CD14-positive monocyte (primary cell): ENCODE data around the gene MON1A. TPM values are rescaled to one million over a fixed set of nuclear protein-coding genes. Genes with fewer than 3 reads are reported as not detected.
A peak's percentile ranks its signal among the peaks of the same experiment; 100 is the strongest.

Source experiments
- DNase-seq, 3 donors: peaks; one replicate each; pipeline ENCODE4 v3.0.0-alpha.2; 2011 to 2022
- H2AFZ ChIP-seq: 2 replicates; pipeline ENCODE4 v1.6.0; 2012; ENCODE audit warnings: mild to moderate bottlenecking, low read depth, low read length, inconsistent platforms; ENCODE audit not compliant: insufficient read depth, poor library complexity, severe bottlenecking
- H3K27ac ChIP-seq, 2 donors: 1 replicate in 1 of 2; 2 replicates in 1 of 2; pipeline ENCODE4 v1.5.1; 2012 to 2013; ENCODE audit warnings: low read length in 2 of 2, control low read depth in 1 of 2, inconsistent platforms in 1 of 2, low read depth in 1 of 2, mild to moderate bottlenecking in 1 of 2
- H3K27me3 ChIP-seq, 2 donors: one replicate each; pipeline versions ENCODE4 v1.6.0 to v1.6.1; 2011 to 2013; ENCODE audit warnings: low read length in 2 of 2; ENCODE audit not compliant: control insufficient read depth in 2 of 2, insufficient read depth in 2 of 2
- H3K36me3 ChIP-seq, 2 donors: replicated peaks in 1 of 2; 1 replicate in 1 of 2; 2 replicates in 1 of 2; pipeline versions ENCODE4 v1.5.1 to v1.6.1; 2012 to 2013; ENCODE audit warnings: low read length in 2 of 2, control low read depth in 1 of 2, inconsistent platforms in 1 of 2, mild to moderate bottlenecking in 1 of 2; ENCODE audit not compliant: insufficient read depth in 2 of 2, control insufficient read depth in 1 of 2
- H3K4me1 ChIP-seq, 2 donors: 1 replicate in 1 of 2; 2 replicates in 1 of 2; pipeline versions ENCODE4 v1.5.1 to v1.6.1; 2012 to 2013; ENCODE audit warnings: low read length in 2 of 2, control low read depth in 1 of 2, inconsistent platforms in 1 of 2, mild to moderate bottlenecking in 1 of 2, moderate library complexity in 1 of 2; ENCODE audit not compliant: insufficient read depth in 2 of 2, control insufficient read depth in 1 of 2
- H3K4me2 ChIP-seq: replicated peaks from 2 replicates; pipeline ENCODE3; 2012; ENCODE audit warnings: low read length, moderate library complexity, mild to moderate bottlenecking; ENCODE audit not compliant: poor library complexity, severe bottlenecking; ENCODE audit errors: extremely low read depth
- H3K4me3 ChIP-seq, 3 experiments: fragments of 200-600 bp in 1 of 3; sonication (generic) in 1 of 3; replicated peaks in 1 of 3; 1 replicate in 2 of 3; 2 replicates in 1 of 3; pipeline ENCODE4 v1.5.1; 2011 to 2013; ENCODE audit warnings: low read length in 3 of 3, mild to moderate bottlenecking in 3 of 3, control low read depth in 2 of 3, low read depth in 2 of 3, inconsistent platforms in 1 of 3, moderate library complexity in 1 of 3
- H3K79me2 ChIP-seq: 2 replicates; pipeline ENCODE4 v1.6.0; 2012; ENCODE audit warnings: mild to moderate bottlenecking, control low read depth, inconsistent platforms, low read length, moderate library complexity; ENCODE audit not compliant: insufficient read depth
- H3K9ac ChIP-seq: 2 replicates; pipeline ENCODE4 v1.6.0; 2017; ENCODE audit warnings: low read length, mild to moderate bottlenecking; ENCODE audit not compliant: insufficient read depth, poor library complexity, severe bottlenecking
- H3K9me3 ChIP-seq, 2 donors: replicated peaks in 1 of 2; 1 replicate in 1 of 2; 2 replicates in 1 of 2; pipeline versions ENCODE4 v1.5.1 to v1.6.1; 2012 to 2013; ENCODE audit warnings: low read length in 2 of 2, control low read depth in 1 of 2; ENCODE audit not compliant: control insufficient read depth in 1 of 2, insufficient read depth in 1 of 2
- H4K20me1 ChIP-seq: 2 replicates; pipeline ENCODE4 v1.6.0; 2012; ENCODE audit warnings: mild to moderate bottlenecking, low read length, control low read depth, moderate library complexity; ENCODE audit not compliant: insufficient read depth
- H3K27ac Mint-ChIP-seq, 7 donors: one replicate each; pipeline ENCODE4 v1.8.0; 2020; ENCODE audit warnings: mild to moderate bottlenecking in 7 of 7, mixed read lengths in 7 of 7, moderate library complexity in 6 of 7, inconsistent platforms in 2 of 7
- H3K27me3 Mint-ChIP-seq, 3 donors: one replicate each; pipeline ENCODE4 v1.8.0; 2021 to 2022; ENCODE audit warnings: low read depth in 3 of 3, mild to moderate bottlenecking in 3 of 3, mixed read lengths in 3 of 3, moderate library complexity in 3 of 3, inconsistent platforms in 1 of 3
- H3K36me3 Mint-ChIP-seq, 2 donors: one replicate each; pipeline ENCODE4 v1.8.0; 2020; ENCODE audit warnings: mixed read lengths in 2 of 2, inconsistent platforms in 1 of 2, mild to moderate bottlenecking in 1 of 2
- H3K4me1 Mint-ChIP-seq: one replicate; pipeline ENCODE4 v1.8.0; 2020; ENCODE audit warnings: mild to moderate bottlenecking, mixed read lengths
- H3K4me3 Mint-ChIP-seq, 2 donors: one replicate each; pipeline ENCODE4 v1.8.0; 2020; ENCODE audit warnings: mild to moderate bottlenecking in 2 of 2, mixed read lengths in 2 of 2, moderate library complexity in 1 of 2
- H3K9me3 Mint-ChIP-seq, 7 donors: one replicate each; pipeline ENCODE4 v1.8.0; 2020 to 2022; ENCODE audit warnings: mixed read lengths in 7 of 7, mild to moderate bottlenecking in 6 of 7, moderate library complexity in 6 of 7, inconsistent platforms in 2 of 7
- CTCF ChIP-seq: fragments of 200-600 bp; IDR thresholded peaks from one replicate; pipeline ENCODE4 v1.8.0; 2022; ENCODE audit warnings: antibody characterized with exemption, mild to moderate bottlenecking
- WGBS: methylation state at CpG from one replicate; pipeline ENCODE4 v1.1.5; 2013; ENCODE audit warnings: missing lambda C conversion rate; ENCODE audit not compliant: insufficient coverage; 5-methylcytosine and 5-hydroxymethylcytosine counted together
- intact Hi-C, 2 donors: fragments of 100-400 bp; cut with micrococcal nuclease; formaldehyde crosslinking; loops; one replicate each; pipeline versions ENCODE4 v1.15.0 to v1.15.1; 2023
- polyA plus RNA-seq, 3 donors: library from polyadenylated mRNA; depleted of rRNA in 1 of 3; unstranded in 2 of 3; stranded (reverse) in 1 of 3; fragments of 300-500 nt in 2 of 3; fragments of >200 nt in 1 of 3; fragmentation: Illumina TruSeq in 2 of 3; gene quantifications; 1 replicate in 2 of 3; 2 replicates in 1 of 3; pipeline ENCODE4 v1.2.3, GENCODE V29; 2012 to 2021

MON1A gene
- polyA plus RNA-seq, 3 donors: 5.4 to 6.6 (median 6.1) TPM

- intact Hi-C loops: no loop called here
- H3K36me3 Mint-ChIP-seq: no peaks in the 10 kb centered on the region
- Histone ChIP-seq H3K4me3 (no peak overlapping the region), H3K27ac (no peak overlapping the region), H3K9me3 (no peaks in the 10 kb centered on the region), H4K20me1 (no peaks in the 10 kb centered on the region), H3K79me2 (no peaks in the 10 kb centered on the region), H3K4me1 (peaks cover 0 to 2% of the 10 kb centered on the region in 2 donors), H3K27me3 (no peaks in the 10 kb centered on the region), H3K4me2 (no peak overlapping the region), H2AFZ (no peak overlapping the region), H3K36me3 (no peaks in the 10 kb centered on the region), H3K9ac (no peak overlapping the region)
- peak overlapping the region in 1 of 7 donors; percentile 3 for H3K27ac Mint-ChIP-seq
- no peak for DNase-seq
- WGBS: 76% methylated on average over 3 of the region's 4 CpGs
- H3K4me3 Mint-ChIP-seq: no peak overlapping the region
- H3K4me1 Mint-ChIP-seq: peaks cover 7% of the 10 kb centered on the region
- no peaks in the 10 kb centered on the region for H3K9me3 Mint-ChIP-seq
- H3K27me3 Mint-ChIP-seq: peaks cover 1 to 3% (median 2%) of the 10 kb centered on the region in 3 donors
- TF ChIP-seq CTCF: no peak
These were observed 45.6 kb downstream of the MON1A start for GRCh38 chr3:49883998-49884397.

GRCh38 chr3:49882166-49882565 is 47.4 kb downstream of the MON1A start:
- Histone ChIP-seq H3K27ac (no peak overlapping the region), H3K4me2 (no peak overlapping the region), H3K9me3 (no peaks in the 10 kb centered on the region), H3K36me3 (no peaks in the 10 kb centered on the region), H3K4me3 (no peak overlapping the region), H3K79me2 (no peaks in the 10 kb centered on the region), H2AFZ (no peak overlapping the region), H3K4me1 (peaks cover 0 to 2% of the 10 kb centered on the region in 2 donors), H4K20me1 (no peaks in the 10 kb centered on the region), H3K9ac (no peak overlapping the region), H3K27me3 (no peaks in the 10 kb centered on the region)
- Mint-ChIP-seq H3K4me3 (no peak overlapping the region), H3K36me3 (no peaks in the 10 kb centered on the region), H3K27ac (no peak overlapping the region), H3K9me3 (no peaks in the 10 kb centered on the region), H3K4me1 (peaks cover 7% of the 10 kb centered on the region), H3K27me3 (peaks cover 1 to 3% (median 2%) of the 10 kb centered on the region in 3 donors)
- WGBS: 7% methylated on average over 3 of the region's 6 CpGs
- TF ChIP-seq CTCF: no peak
- no peak for DNase-seq
- intact Hi-C loops: no loop called here
